Muscle of leg (tissue), 11 donors: ENCODE measurements around the gene ISM1. TPM values are rescaled to one million over a fixed set of nuclear protein-coding genes. Genes with fewer than 3 reads are reported as not detected.

Source experiments
- DNase-seq: peaks from one replicate; pipeline ENCODE4 v3.0.0; 2013
- H3K27ac ChIP-seq: one replicate; pipeline ENCODE4 v1.5.1; 2013; ENCODE audit warnings: mild to moderate bottlenecking, low read length, control low read depth
- H3K27me3 ChIP-seq: one replicate; pipeline ENCODE4 v1.6.1; 2013; ENCODE audit warnings: low read length; ENCODE audit not compliant: control insufficient read depth, insufficient read depth
- H3K36me3 ChIP-seq: one replicate; pipeline ENCODE4 v1.6.1; 2013; ENCODE audit warnings: low read length; ENCODE audit not compliant: control insufficient read depth, insufficient read depth
- H3K4me1 ChIP-seq: one replicate; pipeline ENCODE4 v1.6.1; 2013; ENCODE audit warnings: low read length; ENCODE audit not compliant: control insufficient read depth, insufficient read depth
- H3K4me3 ChIP-seq: one replicate; pipeline ENCODE4 v1.5.1; 2013; ENCODE audit warnings: low read length, control low read depth
- H3K9me3 ChIP-seq: replicated peaks from 2 replicates; pipeline ENCODE4 v1.6.1; 2013; ENCODE audit warnings: low read depth, low read length; ENCODE audit not compliant: control insufficient read depth
- WGBS: methylation state at CpG from one replicate; pipeline ENCODE4 v1.1.5; 2013; ENCODE audit warnings: missing lambda C conversion rate; ENCODE audit not compliant: insufficient coverage; 5-methylcytosine and 5-hydroxymethylcytosine counted together
- polyA plus RNA-seq, 8 donors: library from polyadenylated mRNA; unstranded; fragments of 120-200 nt; gene quantifications; one replicate each; pipeline versions ENCODE4 v1.2.1 to v1.2.3, GENCODE V29; 2013; ENCODE audit warnings: inconsistent platforms in 1 of 8, low replicate concordance in 1 of 8; ENCODE audit not compliant: insufficient read length in 8 of 8, insufficient read depth in 1 of 8
- total RNA-seq: library from RNA; stranded (reverse); fragments of 120-200 nt; gene quantifications from one replicate; pipeline ENCODE4 v1.2.4, GENCODE V29; 2013

ISM1 gene
- total and polyA plus RNA-seq, 9 donors = 0.79 to 5.0 (median 1.4) TPM

- 47% methylated on average over 5 of the region's 6 CpGs for WGBS
- no peak overlapping the region for H3K4me3 ChIP-seq
- no peaks in the 10 kb centered on the region for H3K36me3 ChIP-seq
- no peak for DNase-seq
- no peaks in the 10 kb centered on the region for H3K27me3 ChIP-seq
- no peaks in the 10 kb centered on the region for H3K9me3 ChIP-seq
- no peak overlapping the region for H3K27ac ChIP-seq
- H3K4me1 ChIP-seq = no peaks in the 10 kb centered on the region
Observed at GRCh38 chr20:13202565-13202964, 18.5 kb upstream of the ISM1 start.

- H3K36me3 ChIP-seq = no peaks in the 10 kb centered on the region
- H3K27me3 ChIP-seq = no peaks in the 10 kb centered on the region
- H3K9me3 ChIP-seq = no peaks in the 10 kb centered on the region
- no peak overlapping the region for H3K4me3 ChIP-seq
- H3K4me1 ChIP-seq = no peaks in the 10 kb centered on the region
- WGBS = no CpG with 5 or more reads among the region's 4 CpGs
- DNase-seq = no peak
- no peak overlapping the region for H3K27ac ChIP-seq
Observed at GRCh38 chr20:13205425-13205824, 15.6 kb upstream of the ISM1 start.

- no peak for DNase-seq
- 86% methylated on average over 3 of the region's 5 CpGs for WGBS
- H3K27ac ChIP-seq = no peak overlapping the region
- H3K36me3 ChIP-seq = no peaks in the 10 kb centered on the region
- no peaks in the 10 kb centered on the region for H3K4me1 ChIP-seq
- H3K9me3 ChIP-seq = no peaks in the 10 kb centered on the region
- no peak overlapping the region for H3K4me3 ChIP-seq
- H3K27me3 ChIP-seq = no peaks in the 10 kb centered on the region
Observed at GRCh38 chr20:13205848-13206434, 15.1 kb upstream of the ISM1 start.

- no peak overlapping the region for H3K27ac ChIP-seq
- H3K9me3 ChIP-seq = no peaks in the 10 kb centered on the region
- no peaks in the 10 kb centered on the region for H3K36me3 ChIP-seq
- DNase-seq = no peak
- no peak overlapping the region for H3K4me3 ChIP-seq
- H3K4me1 ChIP-seq = no peaks in the 10 kb centered on the region
- no peaks in the 10 kb centered on the region for H3K27me3 ChIP-seq
- no CpG with 5 or more reads among the region's 2 CpGs for WGBS
Observed at GRCh38 chr20:13207016-13207415, 14.1 kb upstream of the ISM1 start.

- Histone ChIP-seq H3K36me3 (no peaks in the 10 kb centered on the region), H3K4me3 (no peak overlapping the region), H3K9me3 (no peaks in the 10 kb centered on the region), H3K27ac (no peak overlapping the region), H3K4me1 (no peaks in the 10 kb centered on the region), H3K27me3 (peaks cover 7% of the 10 kb centered on the region)
- no CpG with 5 or more reads among the region's 4 CpGs for WGBS
- DNase-seq = no peak
Observed at GRCh38 chr20:13211956-13212618, 9.0 kb upstream of the ISM1 start.

- WGBS = no CpG with 5 or more reads among the region's 5 CpGs
- Histone ChIP-seq H3K4me3 (no peak overlapping the region), H3K4me1 (no peaks in the 10 kb centered on the region), H3K9me3 (no peaks in the 10 kb centered on the region), H3K36me3 (no peaks in the 10 kb centered on the region), H3K27me3 (peaks cover 8% of the 10 kb centered on the region), H3K27ac (no peak overlapping the region)
- no peak for DNase-seq
Observed at GRCh38 chr20:13212750-13213149, 8.3 kb upstream of the ISM1 start.

- Histone ChIP-seq H3K4me1 (no peaks in the 10 kb centered on the region), H3K4me3 (no peak overlapping the region), H3K9me3 (no peaks in the 10 kb centered on the region), H3K27me3 (peaks cover 14% of the 10 kb centered on the region), H3K27ac (no peak overlapping the region), H3K36me3 (no peaks in the 10 kb centered on the region)
- 87% methylated on average over 1 of the region's 1 CpG for WGBS
- no peak for DNase-seq
Observed at GRCh38 chr20:13213335-13213734, 7.7 kb upstream of the ISM1 start.

- H3K9me3 ChIP-seq = no peaks in the 10 kb centered on the region
- WGBS = no CpG with 5 or more reads among the region's 1 CpG
- no peak overlapping the region for H3K4me3 ChIP-seq
- H3K27me3 ChIP-seq = peaks cover 41% of the 10 kb centered on the region
- peaks cover 13% of the 10 kb centered on the region for H3K4me1 ChIP-seq
- no peak overlapping the region for H3K27ac ChIP-seq
- no peaks in the 10 kb centered on the region for H3K36me3 ChIP-seq
- DNase-seq = no peak
Observed at GRCh38 chr20:13216533-13216932, 4.5 kb upstream of the ISM1 start.

GRCh38 chr20:13219327-13220193, 1.5 kb upstream of the ISM1 start:
- Histone ChIP-seq H3K27me3 (peaks cover 52% of the 10 kb centered on the region), H3K36me3 (no peaks in the 10 kb centered on the region), H3K4me1 (peaks cover 19% of the 10 kb centered on the region), H3K9me3 (no peaks in the 10 kb centered on the region), H3K27ac (no peak overlapping the region), H3K4me3 (peak overlapping the region; percentile 40)
- no peak for DNase-seq
- WGBS = 8% methylated on average over 13 of the region's 38 CpGs

- H3K27me3 ChIP-seq = peaks cover 52% of the 10 kb centered on the region
- WGBS = under 1% methylated on average over 63 of the region's 63 CpGs
- H3K4me1 ChIP-seq = peaks cover 19% of the 10 kb centered on the region
- H3K4me3 ChIP-seq = peak overlapping the region; percentile 40
- no peaks in the 10 kb centered on the region for H3K36me3 ChIP-seq
- DNase-seq = peak; percentile 58
- no peak overlapping the region for H3K27ac ChIP-seq
- H3K9me3 ChIP-seq = no peaks in the 10 kb centered on the region
Observed at GRCh38 chr20:13220194-13220903, 725 bp upstream of the ISM1 start.
